Measurements from ENCODE around the gene GLOD4.

GLOD4 gene

DNA sequence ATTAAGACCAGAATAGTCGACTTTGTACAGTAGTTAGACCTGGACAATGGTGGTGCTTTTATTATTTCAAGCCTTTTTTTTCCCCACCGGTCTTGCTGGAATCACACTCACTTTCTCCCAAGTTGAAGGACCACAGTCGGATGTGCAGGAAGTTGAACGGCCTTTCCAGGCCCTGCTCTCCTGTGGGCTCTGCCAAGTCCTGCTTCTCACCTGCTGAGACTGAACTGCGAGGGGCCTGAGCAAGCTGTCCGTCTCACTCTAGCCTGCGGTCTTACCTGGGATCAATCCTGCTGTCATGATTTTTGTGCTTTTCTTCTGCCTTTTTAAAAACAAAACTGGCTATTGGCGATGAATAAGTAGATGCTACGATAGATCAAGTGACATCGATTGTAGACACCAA is 48.3 kb downstream of the GLOD4 start:
- no peak for DNase-seq

DNA sequence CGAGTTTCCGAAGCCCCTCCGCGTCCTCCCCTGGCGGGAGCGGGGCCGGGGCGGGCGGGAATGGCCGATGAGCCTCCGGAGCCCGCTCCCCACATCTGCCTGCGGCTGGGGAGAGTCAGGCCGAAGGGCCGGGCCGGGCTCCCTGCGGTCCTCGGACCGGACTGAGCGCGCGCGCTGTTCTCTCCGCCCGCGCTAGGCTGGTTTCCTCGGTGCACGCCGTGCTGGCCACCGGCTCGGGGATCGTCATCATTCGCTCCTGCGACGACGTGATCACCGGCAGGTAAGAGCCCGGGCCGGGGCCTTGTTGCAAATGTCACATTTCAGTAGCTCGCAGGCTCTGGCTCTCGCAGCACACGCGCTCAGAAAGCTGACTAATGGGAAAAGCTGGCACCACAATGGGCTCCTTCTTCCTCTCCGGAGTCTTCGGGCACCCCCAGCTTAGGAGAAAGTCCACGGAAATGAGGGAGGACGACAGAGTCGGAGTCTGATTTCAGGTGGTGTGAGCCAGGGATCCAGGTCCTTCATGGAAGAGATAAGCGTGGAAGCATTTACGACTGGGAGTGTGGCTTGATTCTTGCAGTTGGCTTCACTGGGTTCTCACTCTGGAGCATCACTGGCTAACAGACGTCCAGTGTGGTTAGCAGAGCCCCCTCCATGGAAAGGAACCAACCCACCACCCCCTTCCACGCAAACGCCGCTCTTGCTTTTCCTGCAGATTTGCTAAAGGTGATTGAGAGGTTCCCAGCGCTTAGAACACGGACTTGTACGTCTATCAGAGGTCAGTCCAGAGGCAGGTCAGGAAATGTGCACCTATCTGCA is 49.0 kb downstream of the GLOD4 start:
- DNase-seq: peak; percentile 32

DNA sequence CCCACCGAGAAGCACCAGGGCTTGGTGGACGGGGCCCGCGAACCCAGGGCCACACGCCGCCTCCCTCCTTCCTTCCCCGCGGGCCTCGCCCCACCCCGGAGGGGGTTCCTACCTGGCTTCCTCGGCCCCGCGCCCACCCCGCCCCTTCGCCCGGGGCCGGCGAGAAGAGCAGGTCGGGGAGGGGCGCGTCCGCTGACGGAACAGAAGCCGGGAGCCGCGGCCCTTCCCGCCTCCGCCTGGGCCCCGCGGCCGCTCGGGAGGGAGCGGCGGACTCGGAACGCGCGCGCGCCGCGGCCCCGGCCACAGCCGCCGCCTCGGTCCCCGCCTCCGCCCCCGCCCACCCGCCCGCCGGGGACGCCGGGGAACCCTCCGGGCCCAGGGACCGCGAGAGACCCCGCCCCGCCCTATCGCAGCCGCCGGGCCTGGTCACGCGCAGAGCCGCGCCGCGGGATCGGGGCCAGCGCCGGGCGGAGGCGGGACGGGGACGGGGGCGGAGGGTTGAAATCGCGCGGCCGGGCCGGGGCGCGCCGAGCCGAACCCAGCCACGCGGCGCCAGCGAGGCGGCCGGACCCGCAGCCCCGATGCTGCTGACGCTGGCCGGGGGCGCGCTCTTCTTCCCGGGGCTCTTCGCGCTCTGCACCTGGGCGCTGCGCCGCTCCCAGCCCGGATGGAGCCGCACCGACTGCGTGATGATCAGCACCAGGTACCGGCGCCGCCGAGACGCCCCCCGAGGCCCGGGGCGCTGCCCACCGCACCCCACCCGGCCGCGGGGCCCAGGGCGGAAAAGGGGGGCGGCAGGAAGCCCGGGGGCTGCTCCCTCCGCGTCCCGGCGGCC is 49.8 kb downstream of the GLOD4 start, which contains the start of gene TLCD3A:
Gene TLCD3A, plus strand, starts transcription at position 530 of the 835 bp plus-strand sequence. Its CDS starts 52 bp downstream, at position 582.
- peak; percentile 48 for DNase-seq

DNA sequence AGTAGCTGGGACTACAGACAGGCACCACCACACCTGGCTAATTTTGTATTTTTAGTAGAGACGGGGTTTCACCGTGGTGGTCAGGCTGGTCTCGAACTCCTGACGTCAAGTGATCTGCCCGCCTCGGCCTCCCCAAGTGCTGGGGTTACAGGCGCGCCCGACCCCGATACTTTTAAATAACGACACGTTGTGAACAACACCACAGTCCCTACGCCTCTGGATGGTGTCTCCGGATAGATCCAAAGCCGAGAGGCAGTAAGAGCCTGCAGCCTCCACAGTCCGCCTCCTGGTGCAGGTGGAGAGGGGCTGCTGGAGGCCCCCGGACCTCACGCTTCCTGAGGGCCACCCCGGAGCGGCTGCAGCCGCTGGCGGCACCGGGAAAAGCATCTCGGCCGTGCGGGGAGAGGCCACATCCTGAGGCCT is 50.4 kb downstream of the GLOD4 start:
- DNase-seq: no peak

DNA sequence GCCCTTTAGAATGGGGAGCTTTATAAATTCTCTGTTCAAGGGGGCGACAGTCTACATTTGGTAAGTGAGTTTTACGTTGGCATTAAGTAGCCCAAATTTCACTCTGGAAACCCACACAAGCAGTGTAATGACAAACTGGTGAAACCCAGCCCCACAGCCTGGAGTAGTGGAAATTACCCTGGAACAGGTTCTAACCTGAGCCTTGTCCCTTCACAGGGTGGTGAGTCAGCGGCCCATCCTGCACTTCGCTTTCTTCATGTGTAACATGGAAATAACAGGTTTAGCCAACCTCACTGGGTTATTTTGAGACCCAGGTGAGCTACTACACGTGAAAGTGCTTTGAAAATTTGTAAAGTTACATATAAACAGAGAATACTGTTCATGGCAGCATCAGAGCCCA is 53.2 kb downstream of the GLOD4 start:
- DNase-seq: no peak

DNA sequence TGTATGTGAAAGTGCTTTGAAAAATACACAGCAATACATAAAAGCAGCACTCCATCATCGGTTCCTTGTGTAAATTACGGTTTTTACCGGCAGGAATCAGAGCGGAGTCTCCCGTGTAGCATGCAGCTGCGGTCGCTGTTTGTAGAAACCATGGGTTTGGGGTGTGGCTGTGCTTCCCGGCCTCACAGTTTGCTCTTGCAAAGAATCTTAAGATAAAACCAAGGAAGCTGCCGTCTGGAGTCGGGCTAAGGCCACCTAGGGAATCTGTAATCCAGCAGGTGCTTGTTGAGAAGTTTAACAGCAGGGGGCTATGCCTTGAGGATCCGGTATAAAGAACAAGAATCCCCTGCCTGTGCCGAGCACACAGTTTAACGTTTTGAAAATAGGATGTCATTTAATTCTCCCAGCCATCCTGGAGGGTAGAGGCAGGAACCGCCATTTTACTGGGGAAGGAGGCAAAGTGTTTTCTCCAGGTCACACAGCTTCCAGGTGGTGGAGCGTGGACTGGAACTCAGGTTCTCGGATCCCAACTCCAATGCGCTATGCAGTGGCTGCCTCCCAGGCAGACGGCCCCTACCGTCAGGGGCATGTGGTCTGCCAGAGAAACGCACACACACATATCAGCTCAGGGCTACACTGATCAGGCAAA is 55.7 kb downstream of the GLOD4 start:
- DNase-seq: no peak

DNA sequence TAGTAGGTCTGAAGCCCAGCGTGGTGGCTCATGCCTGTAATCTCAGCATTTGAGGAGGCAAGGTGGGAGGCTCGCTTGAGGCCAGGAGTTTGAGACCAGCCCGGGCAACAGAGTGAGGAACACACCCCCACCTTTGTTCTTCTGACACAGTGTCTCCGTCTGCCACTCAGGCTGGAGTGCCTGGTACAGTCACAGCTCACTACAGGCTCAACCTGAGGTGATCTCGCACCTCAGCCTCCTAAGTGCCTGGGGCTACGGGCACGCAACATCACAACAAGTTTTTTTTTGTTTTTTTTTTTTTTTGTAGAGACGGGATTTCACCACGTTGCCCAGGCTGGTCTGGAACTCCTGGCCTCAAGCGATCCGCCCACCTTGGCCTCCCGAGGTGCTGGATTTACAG is 56.3 kb downstream of the GLOD4 start:
- DNase-seq: no peak

DNA sequence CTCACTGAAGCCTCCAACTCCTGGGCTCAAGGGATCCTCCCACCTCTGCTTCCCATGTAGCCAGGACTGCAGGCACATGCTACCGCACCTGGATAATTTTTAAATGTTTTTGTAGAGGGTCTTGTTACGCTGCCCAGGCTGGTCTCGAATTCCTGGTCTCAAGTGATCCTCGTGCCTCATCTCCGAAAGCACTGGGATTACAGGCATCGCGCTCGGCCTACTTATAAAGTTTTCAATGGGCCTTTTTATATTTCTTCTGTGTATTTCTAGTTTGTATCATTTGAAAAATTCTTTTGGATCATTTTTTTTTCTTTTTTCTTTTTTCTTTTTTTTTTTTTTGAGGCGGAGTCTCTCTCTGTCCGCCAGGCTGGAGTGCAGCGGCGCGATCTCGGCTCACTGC is 57.0 kb downstream of the GLOD4 start:
- DNase-seq: no peak

DNA sequence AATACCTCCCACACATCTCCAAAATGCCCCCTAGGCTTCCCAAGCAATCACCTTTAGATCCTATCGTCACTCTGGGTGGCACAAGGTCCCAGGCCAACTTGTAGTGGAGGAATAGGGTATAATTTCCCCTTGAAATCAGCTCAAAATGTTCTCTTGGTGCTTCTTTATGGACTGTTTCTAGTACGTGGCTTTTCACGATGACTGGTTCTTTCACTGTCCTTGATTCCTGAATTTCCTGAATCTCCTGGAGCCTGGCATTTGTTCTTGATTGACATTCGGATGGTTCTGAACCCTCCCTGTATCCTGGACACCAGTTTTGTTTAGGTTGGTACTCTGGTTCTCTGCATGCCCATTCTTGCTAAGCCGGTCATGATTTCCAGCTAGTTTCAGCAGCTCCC is 60.5 kb downstream of the GLOD4 start:
- DNase-seq: no peak

DNA sequence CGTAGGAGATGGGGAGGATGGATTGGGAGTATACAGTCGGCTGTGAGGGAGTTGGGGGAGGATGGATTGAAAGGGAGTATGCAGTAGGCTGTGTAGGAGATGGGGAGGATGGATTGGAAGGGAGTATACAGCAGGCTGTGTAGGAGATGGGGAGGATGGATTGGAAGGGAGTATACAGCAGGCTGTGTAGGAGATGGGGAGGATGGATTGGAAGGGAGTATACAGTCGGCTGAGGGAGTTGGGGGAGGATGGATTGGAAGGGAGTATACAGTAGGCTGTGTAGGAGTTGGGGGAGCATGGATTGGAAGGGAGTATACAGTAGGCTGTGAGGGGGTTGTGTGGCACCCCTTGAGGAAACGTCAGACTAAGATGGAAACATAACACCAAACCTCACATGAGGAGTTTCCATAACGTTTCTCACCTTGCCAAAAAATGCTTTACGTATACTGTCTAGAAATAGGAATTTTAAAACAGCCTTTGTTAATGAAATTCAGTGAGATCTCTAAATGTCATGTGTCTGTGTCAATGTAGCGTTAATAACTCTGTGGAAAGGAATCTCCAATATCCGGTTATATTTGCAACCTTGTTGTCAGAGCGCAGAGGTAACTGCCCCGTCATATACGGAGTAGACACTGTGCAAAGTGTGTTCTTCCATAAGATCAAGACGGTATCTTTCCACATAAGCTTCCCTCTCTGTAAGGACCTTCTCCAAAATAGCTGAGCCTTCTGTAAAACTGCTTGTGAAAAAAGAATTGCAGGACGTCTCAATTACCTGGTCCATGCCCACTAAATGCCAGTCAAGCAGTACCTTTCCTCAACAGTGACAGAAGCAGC is 61.2 kb downstream of the GLOD4 start:
- no peak for DNase-seq

DNA sequence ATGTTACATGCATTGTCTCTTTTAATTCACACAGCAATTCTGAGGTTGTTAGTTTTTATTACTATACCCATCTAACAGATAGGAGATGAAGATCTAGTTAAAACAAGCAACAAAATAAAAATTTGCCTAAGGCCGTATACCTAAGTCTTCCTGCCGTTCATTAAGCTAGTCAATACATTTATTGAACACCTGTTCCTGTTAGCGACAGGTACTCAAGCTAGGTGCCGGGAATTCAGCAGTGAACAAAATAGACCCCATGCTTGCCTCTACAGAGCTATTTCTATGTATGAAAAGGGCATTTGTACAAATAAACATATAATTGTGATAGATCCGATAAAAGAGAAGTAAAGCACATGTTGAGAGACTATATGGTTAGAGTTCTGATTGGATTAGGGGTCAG is 64.0 kb downstream of the GLOD4 start:
- no peak for DNase-seq
